DND-41 (cell line): ENCODE measurements around the gene RNASEH2C.
"Not testable (repeated sequence)": the region's sequence is repeated elsewhere in the genome, so short reads cannot be mapped to it uniquely, and the experiment has no call there.

Source experiments
- ATAC-seq: fragments of 200-7000 bp; cut with Tn5 transposase; 3 replicates; pipeline ENCODE4 v1.9.1; 2021; ENCODE audit warnings: low read depth; ENCODE audit not compliant: insufficient read depth
- DNase-seq: peaks from one replicate; pipeline ENCODE4 v3.0.0-alpha.2; 2020
- H2AFZ ChIP-seq: 2 replicates; pipeline ENCODE4 v1.6.0; 2012; ENCODE audit warnings: low read depth, low read length
- H3K27ac ChIP-seq: 2 replicates; pipeline ENCODE4 v1.5.1; 2012; ENCODE audit warnings: low read length, inconsistent platforms
- H3K27me3 ChIP-seq: fragments of 200-600 bp; sonication (generic); 2 replicates; pipeline ENCODE4 v1.6.0; 2012; ENCODE audit warnings: low read length, mild to moderate bottlenecking, inconsistent platforms; ENCODE audit not compliant: insufficient read depth, poor library complexity
- H3K36me3 ChIP-seq: 2 replicates; pipeline ENCODE4 v1.5.1; 2012; ENCODE audit warnings: low read length, inconsistent platforms; ENCODE audit not compliant: insufficient read depth
- H3K4me1 ChIP-seq: 2 replicates; pipeline ENCODE4 v1.5.1; 2012; ENCODE audit warnings: mild to moderate bottlenecking, low read length; ENCODE audit not compliant: insufficient read depth
- H3K4me2 ChIP-seq: 2 replicates; pipeline ENCODE4 v1.6.0; 2012; ENCODE audit warnings: mild to moderate bottlenecking, moderate library complexity, low read length, inconsistent platforms; ENCODE audit not compliant: insufficient read depth
- H3K4me3 ChIP-seq, 2 experiments: fragments of 200-600 bp in 1 of 2; shearing (Covaris generic) in 1 of 2; 2 replicates each; pipeline ENCODE4 v1.5.1; 2012 to 2016; ENCODE audit warnings: inconsistent platforms in 2 of 2, low read length in 2 of 2, mild to moderate bottlenecking in 2 of 2, low read depth in 1 of 2, moderate library complexity in 1 of 2
- H3K79me2 ChIP-seq: 2 replicates; pipeline ENCODE4 v1.6.0; 2012; ENCODE audit warnings: low read length, inconsistent platforms; ENCODE audit not compliant: insufficient read depth
- H3K9ac ChIP-seq: 2 replicates; pipeline ENCODE4 v1.6.0; 2012; ENCODE audit warnings: low read depth, mild to moderate bottlenecking, inconsistent platforms, low read length, moderate library complexity
- H3K9me3 ChIP-seq: 2 replicates; pipeline ENCODE4 v1.5.1; 2012; ENCODE audit warnings: low read length, moderate library complexity, mild to moderate bottlenecking, inconsistent platforms; ENCODE audit not compliant: insufficient read depth, severe bottlenecking
- H4K20me1 ChIP-seq: 2 replicates; pipeline ENCODE4 v1.6.0; 2012; ENCODE audit warnings: low read length; ENCODE audit not compliant: insufficient read depth
- EZH2 ChIP-seq: IDR thresholded peaks from 3 replicates; pipeline ENCODE4 v1.6.1; 2012; ENCODE audit warnings: borderline replicate concordance, low read depth, mild to moderate bottlenecking, moderate library complexity, low read length, inconsistent platforms; ENCODE audit not compliant: severe bottlenecking
- TF ChIP-seq, protein P1 (sequence below): IDR thresholded peaks from 2 replicates; pipeline ENCODE4 v1.5.1; 2012; ENCODE audit warnings: borderline replicate concordance, low read length, moderate library complexity, mild to moderate bottlenecking; ENCODE audit not compliant: poor library complexity, severe bottlenecking; ENCODE audit errors: extremely low read depth

Gene RNASEH2C

DNA sequence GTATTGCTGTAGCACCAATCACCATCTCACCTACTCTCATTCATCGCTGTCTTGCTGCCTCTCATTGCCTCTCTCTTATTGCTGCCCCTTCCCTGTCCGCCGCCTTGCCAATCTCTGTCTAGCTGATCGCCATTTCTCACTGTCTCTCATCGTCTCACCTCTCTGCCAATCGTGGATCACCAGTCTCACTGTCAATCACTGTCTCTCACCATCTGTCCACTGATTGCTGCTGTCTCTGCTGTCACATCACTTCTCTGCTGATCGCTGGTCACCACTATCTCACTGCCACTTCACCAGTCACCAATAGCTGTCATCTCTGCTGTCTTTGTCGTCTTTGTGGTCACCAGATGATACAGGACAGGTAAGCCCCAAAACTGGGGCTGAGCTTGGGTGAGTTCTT is 20.6 kb upstream of the RNASEH2C start:
- H3K27ac ChIP-seq = no peak overlapping the region
- no peak for ATAC-seq
- peaks cover 6% of the 10 kb centered on the region for H3K9me3 ChIP-seq
- H3K4me3 ChIP-seq = no peak overlapping the region
- H3K36me3 ChIP-seq = no peaks in the 10 kb centered on the region
- no peaks in the 10 kb centered on the region for H3K4me1 ChIP-seq
- H2AFZ ChIP-seq = no peak overlapping the region
- no peaks in the 10 kb centered on the region for H4K20me1 ChIP-seq
- H3K4me2 ChIP-seq = no peak overlapping the region
- H3K9ac ChIP-seq = no peak overlapping the region
- no peak for TF ChIP-seq EZH2
- TF ChIP-seq, protein P1, sequence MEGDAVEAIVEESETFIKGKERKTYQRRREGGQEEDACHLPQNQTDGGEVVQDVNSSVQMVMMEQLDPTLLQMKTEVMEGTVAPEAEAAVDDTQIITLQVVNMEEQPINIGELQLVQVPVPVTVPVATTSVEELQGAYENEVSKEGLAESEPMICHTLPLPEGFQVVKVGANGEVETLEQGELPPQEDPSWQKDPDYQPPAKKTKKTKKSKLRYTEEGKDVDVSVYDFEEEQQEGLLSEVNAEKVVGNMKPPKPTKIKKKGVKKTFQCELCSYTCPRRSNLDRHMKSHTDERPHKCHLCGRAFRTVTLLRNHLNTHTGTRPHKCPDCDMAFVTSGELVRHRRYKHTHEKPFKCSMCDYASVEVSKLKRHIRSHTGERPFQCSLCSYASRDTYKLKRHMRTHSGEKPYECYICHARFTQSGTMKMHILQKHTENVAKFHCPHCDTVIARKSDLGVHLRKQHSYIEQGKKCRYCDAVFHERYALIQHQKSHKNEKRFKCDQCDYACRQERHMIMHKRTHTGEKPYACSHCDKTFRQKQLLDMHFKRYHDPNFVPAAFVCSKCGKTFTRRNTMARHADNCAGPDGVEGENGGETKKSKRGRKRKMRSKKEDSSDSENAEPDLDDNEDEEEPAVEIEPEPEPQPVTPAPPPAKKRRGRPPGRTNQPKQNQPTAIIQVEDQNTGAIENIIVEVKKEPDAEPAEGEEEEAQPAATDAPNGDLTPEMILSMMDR = no peak
- no peak for DNase-seq
- H3K79me2 ChIP-seq = no peaks in the 10 kb centered on the region
- H3K27me3 ChIP-seq = no peaks in the 10 kb centered on the region

DNA sequence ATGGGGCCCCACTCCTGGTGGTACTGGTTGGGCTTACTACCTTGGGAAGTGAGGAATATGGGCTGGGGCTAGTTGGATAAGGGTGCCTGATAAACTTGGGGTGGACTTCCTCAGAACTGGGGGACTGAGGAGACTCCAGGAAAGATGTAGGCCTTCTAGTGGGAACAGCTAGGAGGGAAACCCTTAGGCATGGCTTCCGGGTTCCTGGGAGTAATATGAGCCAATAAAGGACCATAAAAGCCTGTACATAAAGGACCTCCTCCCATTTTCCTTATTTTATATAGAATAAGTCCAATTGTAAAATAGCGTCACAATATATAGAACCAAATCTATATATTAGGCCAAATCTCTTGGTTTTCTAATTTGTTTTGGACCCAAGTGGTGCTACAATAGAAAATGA is 18.4 kb upstream of the RNASEH2C start:
- no peak overlapping the region for H3K27ac ChIP-seq
- H3K36me3 ChIP-seq = no peaks in the 10 kb centered on the region
- TF ChIP-seq, protein P1 = no peak
- TF ChIP-seq EZH2 = no peak
- no peaks in the 10 kb centered on the region for H4K20me1 ChIP-seq
- no peak overlapping the region for H3K9ac ChIP-seq
- peaks cover 10% of the 10 kb centered on the region for H3K9me3 ChIP-seq
- no peak overlapping the region for H2AFZ ChIP-seq
- H3K4me3 ChIP-seq = no peak overlapping the region
- no peaks in the 10 kb centered on the region for H3K27me3 ChIP-seq
- no peak for ATAC-seq
- no peaks in the 10 kb centered on the region for H3K4me1 ChIP-seq
- no peaks in the 10 kb centered on the region for H3K79me2 ChIP-seq
- no peak overlapping the region for H3K4me2 ChIP-seq
- DNase-seq = no peak

DNA sequence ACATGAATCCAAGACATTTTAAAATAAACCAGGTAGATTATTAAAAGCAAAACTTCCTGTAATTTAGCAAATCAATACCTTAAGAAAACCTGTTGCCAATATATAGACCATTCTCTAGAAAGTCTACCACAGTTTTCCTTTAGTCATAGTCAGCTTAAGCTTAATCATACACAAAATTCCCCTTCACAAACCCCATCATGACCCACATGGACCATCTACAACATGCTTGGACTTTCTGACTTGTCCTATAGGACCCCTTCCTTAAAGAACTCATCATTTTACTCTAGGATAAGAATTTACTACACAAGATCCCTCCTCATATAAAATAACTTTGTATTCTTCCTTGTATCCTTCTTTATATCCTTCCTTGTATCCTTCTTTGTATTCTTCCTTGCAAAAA is 16.2 kb upstream of the RNASEH2C start:
- Histone ChIP-seq H4K20me1 (no peaks in the 10 kb centered on the region), H3K4me2 (no peak overlapping the region), H2AFZ (no peak overlapping the region), H3K79me2 (no peaks in the 10 kb centered on the region), H3K4me1 (no peaks in the 10 kb centered on the region), H3K27ac (no peak overlapping the region), H3K9ac (no peak overlapping the region), H3K4me3 (no peak overlapping the region), H3K9me3 (peaks cover 10% of the 10 kb centered on the region), H3K36me3 (no peaks in the 10 kb centered on the region), H3K27me3 (no peaks in the 10 kb centered on the region)
- no peak for ATAC-seq
- TF ChIP-seq, protein P1 = no peak
- no peak for TF ChIP-seq EZH2
- no peak for DNase-seq

DNA sequence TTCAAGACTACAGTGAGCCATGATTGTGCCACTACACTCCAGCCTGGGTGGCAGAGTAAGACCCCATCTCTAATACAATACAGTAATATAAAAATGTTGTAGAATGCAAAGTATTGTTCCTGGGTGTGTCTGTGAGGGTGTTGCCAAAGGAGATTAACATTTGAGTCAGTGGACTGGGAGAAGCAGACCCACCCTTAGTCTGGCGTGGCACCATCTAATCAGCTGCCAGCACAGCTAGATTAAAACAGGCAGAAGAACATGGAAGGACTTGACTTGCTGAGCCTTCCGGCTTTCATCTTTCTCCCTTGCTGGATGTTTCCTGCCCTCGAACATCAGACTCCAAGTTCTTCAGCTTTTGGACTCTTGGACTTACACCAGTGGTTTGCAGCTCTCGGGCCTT is 14.5 kb upstream of the RNASEH2C start:
- not testable (repeated sequence) for H3K27me3 ChIP-seq, ATAC-seq, H3K9ac ChIP-seq, H3K36me3 ChIP-seq, H3K9me3 ChIP-seq, H3K27ac ChIP-seq, H3K4me3 ChIP-seq, H3K79me2 ChIP-seq, H3K4me1 ChIP-seq, H4K20me1 ChIP-seq, H2AFZ ChIP-seq, H3K4me2 ChIP-seq, DNase-seq
